ENCODE data around the gene NSUN6.

GRCh38 chr10:18660816-18661431 lies 9.5 kb upstream of the NSUN6 start:
- TF ChIP-seq CTCF (optimal IDR thresholded peaks at IDR 0.05 in 1 of 3, IDR thresholded peaks at IDR 0.05 in 1 of 3, conservative IDR thresholded peaks at IDR 0.05 in 1 of 3; ENCODE audit: extremely low read depth in 1 of 3, insufficient read depth in 2 of 3, low read length in 3 of 3) (no peak), EZH2 (IDR thresholded peaks at IDR 0.05; ENCODE audit: low read length) (no peak)
